MM.1S (cell line): ENCODE measurements around the gene KCNIP4.

Source experiments
- DNase-seq: peaks from one replicate; pipeline ENCODE4 v3.0.0-alpha.2; 2015
- H2AFZ ChIP-seq: fragments of 300-600 bp; sonication (generic); 2 replicates; pipeline ENCODE4 v1.6.0; 2016; ENCODE audit warnings: antibody characterized with exemption, low read length
- H3F3A ChIP-seq: fragments of 300-600 bp; sonication (generic); 2 replicates; pipeline ENCODE4 v1.6.1; 2016; ENCODE audit warnings: mild to moderate bottlenecking, antibody characterized with exemption, low read length, moderate library complexity, mixed read lengths; ENCODE audit not compliant: insufficient read depth
- H3K27ac ChIP-seq: fragments of 300-600 bp; sonication (generic); 2 replicates; pipeline ENCODE4 v1.5.1; 2016; ENCODE audit warnings: mild to moderate bottlenecking, low read length
- H3K27me3 ChIP-seq: fragments of 300-600 bp; sonication (generic); replicated peaks from 2 replicates; pipeline ENCODE4 v1.6.0; 2016; ENCODE audit warnings: low read length; ENCODE audit not compliant: insufficient read depth
- H3K36me3 ChIP-seq: fragments of 300-600 bp; sonication (generic); replicated peaks from 2 replicates; pipeline ENCODE4 v1.6.1; 2016; ENCODE audit warnings: mild to moderate bottlenecking, low read length, mixed read lengths; ENCODE audit not compliant: insufficient read depth
- H3K4me1 ChIP-seq: fragments of 300-600 bp; sonication (generic); 2 replicates; pipeline ENCODE4 v1.6.1; 2016; ENCODE audit warnings: low read length, mixed read lengths
- H3K4me2 ChIP-seq: fragments of 300-600 bp; sonication (generic); 2 replicates; pipeline ENCODE4 v1.6.0; 2016; ENCODE audit warnings: low read depth, low read length
- H3K4me3 ChIP-seq: fragments of 300-600 bp; sonication (generic); 2 replicates; pipeline ENCODE4 v1.5.1; 2016; ENCODE audit warnings: low read length, mixed read lengths
- H3K79me2 ChIP-seq: fragments of 300-600 bp; sonication (generic); 2 replicates; pipeline ENCODE4 v1.6.1; 2016; ENCODE audit warnings: mixed run types, low read length, mixed read lengths
- H3K9ac ChIP-seq: fragments of 300-600 bp; sonication (generic); 2 replicates; pipeline ENCODE4 v1.6.1; 2016; ENCODE audit warnings: low read length, mixed read lengths
- H3K9me2 ChIP-seq: fragments of 300-600 bp; sonication (generic); replicated peaks from 2 replicates; pipeline ENCODE4 v1.6.1; 2016; ENCODE audit warnings: mild to moderate bottlenecking, low read length, mixed read lengths; ENCODE audit not compliant: insufficient read depth
- H3K9me3 ChIP-seq: fragments of 300-600 bp; sonication (generic); replicated peaks from 2 replicates; pipeline ENCODE4 v1.6.1; 2016; ENCODE audit warnings: mild to moderate bottlenecking, low read length, mixed read lengths; ENCODE audit not compliant: insufficient read depth
- H4K20me1 ChIP-seq: fragments of 300-600 bp; sonication (generic); 2 replicates; pipeline ENCODE4 v1.6.1; 2016; ENCODE audit warnings: mild to moderate bottlenecking, low read length, moderate library complexity, mixed read lengths; ENCODE audit not compliant: insufficient read depth
- EZH2 ChIP-seq: fragments of 300-600 bp; sonication (generic); optimal IDR thresholded peaks from 2 replicates; pipeline ENCODE3; 2017; ENCODE audit warnings: low read depth, mild to moderate bottlenecking, antibody characterized with exemption, low read length, mixed read lengths
- EZH2phosphoT487 ChIP-seq: fragments of 300-600 bp; sonication (generic); IDR thresholded peaks from 2 replicates; pipeline ENCODE4 v1.6.1; 2018; ENCODE audit warnings: antibody characterized with exemption, low read length
- TF ChIP-seq, protein P1 (sequence below): fragments of 300-600 bp; sonication (generic); IDR thresholded peaks from 2 replicates; pipeline ENCODE4 v1.5.1; 2016; ENCODE audit warnings: antibody characterized with exemption, low read length, mixed read lengths

The KCNIP4 gene

GRCh38 chr4:21964762-21965319 lies 16.3 kb upstream of the KCNIP4 start:
- Histone ChIP-seq H3K27ac (no peak overlapping the region), H3K4me3 (no peak overlapping the region), H3F3A (no peaks in the 10 kb centered on the region), H3K9me2 (no peaks in the 10 kb centered on the region), H2AFZ (no peak overlapping the region), H3K9me3 (no peaks in the 10 kb centered on the region), H3K79me2 (no peaks in the 10 kb centered on the region), H4K20me1 (no peaks in the 10 kb centered on the region), H3K9ac (no peak overlapping the region), H3K27me3 (no peaks in the 10 kb centered on the region), H3K4me2 (no peak overlapping the region), H3K4me1 (no peaks in the 10 kb centered on the region), H3K36me3 (no peaks in the 10 kb centered on the region)
- TF ChIP-seq EZH2phosphoT487 (no peak), EZH2 (no peak)
- TF ChIP-seq, protein P1, sequence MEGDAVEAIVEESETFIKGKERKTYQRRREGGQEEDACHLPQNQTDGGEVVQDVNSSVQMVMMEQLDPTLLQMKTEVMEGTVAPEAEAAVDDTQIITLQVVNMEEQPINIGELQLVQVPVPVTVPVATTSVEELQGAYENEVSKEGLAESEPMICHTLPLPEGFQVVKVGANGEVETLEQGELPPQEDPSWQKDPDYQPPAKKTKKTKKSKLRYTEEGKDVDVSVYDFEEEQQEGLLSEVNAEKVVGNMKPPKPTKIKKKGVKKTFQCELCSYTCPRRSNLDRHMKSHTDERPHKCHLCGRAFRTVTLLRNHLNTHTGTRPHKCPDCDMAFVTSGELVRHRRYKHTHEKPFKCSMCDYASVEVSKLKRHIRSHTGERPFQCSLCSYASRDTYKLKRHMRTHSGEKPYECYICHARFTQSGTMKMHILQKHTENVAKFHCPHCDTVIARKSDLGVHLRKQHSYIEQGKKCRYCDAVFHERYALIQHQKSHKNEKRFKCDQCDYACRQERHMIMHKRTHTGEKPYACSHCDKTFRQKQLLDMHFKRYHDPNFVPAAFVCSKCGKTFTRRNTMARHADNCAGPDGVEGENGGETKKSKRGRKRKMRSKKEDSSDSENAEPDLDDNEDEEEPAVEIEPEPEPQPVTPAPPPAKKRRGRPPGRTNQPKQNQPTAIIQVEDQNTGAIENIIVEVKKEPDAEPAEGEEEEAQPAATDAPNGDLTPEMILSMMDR = no peak
- no peak for DNase-seq

DNA sequence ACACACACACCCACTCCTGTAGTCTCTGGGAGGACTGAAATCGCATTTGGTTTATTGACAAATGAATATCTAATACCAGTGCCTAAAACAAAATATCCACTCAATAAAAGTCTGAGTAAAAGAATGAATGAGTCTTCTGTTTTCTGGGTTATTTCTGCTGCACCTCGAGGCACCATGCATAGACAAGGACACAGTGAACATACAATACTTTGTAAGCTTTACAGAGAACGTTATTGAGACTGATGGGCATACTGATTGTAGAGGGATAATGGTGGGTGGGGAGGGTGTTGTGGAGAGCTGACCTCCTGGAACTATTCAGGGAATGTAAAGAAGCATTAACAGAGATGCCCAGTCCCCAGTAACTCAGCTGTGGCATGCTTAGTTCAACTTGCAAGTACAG lies 14.1 kb upstream of the KCNIP4 start:
- no peaks in the 10 kb centered on the region for H3K9me3 ChIP-seq
- no peak overlapping the region for H2AFZ ChIP-seq
- H3K4me1 ChIP-seq = no peaks in the 10 kb centered on the region
- H3K27me3 ChIP-seq = no peaks in the 10 kb centered on the region
- H3K4me3 ChIP-seq = no peak overlapping the region
- no peaks in the 10 kb centered on the region for H4K20me1 ChIP-seq
- no peak for DNase-seq
- no peaks in the 10 kb centered on the region for H3K9me2 ChIP-seq
- no peak overlapping the region for H3K9ac ChIP-seq
- TF ChIP-seq EZH2phosphoT487 (no peak), EZH2 (no peak)
- TF ChIP-seq, protein P1 = no peak
- no peak overlapping the region for H3K27ac ChIP-seq
- no peaks in the 10 kb centered on the region for H3F3A ChIP-seq
- H3K79me2 ChIP-seq = no peaks in the 10 kb centered on the region
- no peaks in the 10 kb centered on the region for H3K36me3 ChIP-seq
- no peak overlapping the region for H3K4me2 ChIP-seq

DNA sequence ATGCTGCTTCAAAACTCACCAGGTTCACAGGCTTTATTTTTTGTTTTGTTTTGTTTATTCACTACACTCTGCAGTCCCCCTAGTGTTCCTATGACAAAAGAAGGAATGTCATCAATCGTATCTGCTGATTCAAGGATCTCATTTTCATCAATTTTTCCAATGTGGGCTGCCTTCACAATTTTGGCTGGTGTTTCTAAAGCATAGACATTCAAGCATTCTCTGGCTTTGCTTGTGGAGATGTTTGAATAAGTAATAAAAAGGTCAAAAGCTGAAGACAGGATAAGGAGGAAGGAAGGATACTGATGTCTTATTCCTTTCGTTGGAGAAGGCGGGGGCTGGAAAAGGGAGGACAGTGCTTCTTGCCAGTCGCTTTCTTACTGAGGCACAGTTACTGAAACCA lies 12.2 kb upstream of the KCNIP4 start:
- no peaks in the 10 kb centered on the region for H3K79me2 ChIP-seq
- no peak overlapping the region for H3K4me3 ChIP-seq
- TF ChIP-seq EZH2phosphoT487 (no peak), EZH2 (no peak)
- TF ChIP-seq, protein P1 = no peak
- DNase-seq = no peak
- no peaks in the 10 kb centered on the region for H3K36me3 ChIP-seq
- no peak overlapping the region for H3K27ac ChIP-seq
- H3K9me2 ChIP-seq = no peaks in the 10 kb centered on the region
- no peaks in the 10 kb centered on the region for H3K9me3 ChIP-seq
- H3K27me3 ChIP-seq = no peaks in the 10 kb centered on the region
- H3K9ac ChIP-seq = no peak overlapping the region
- H3K4me1 ChIP-seq = no peaks in the 10 kb centered on the region
- H2AFZ ChIP-seq = no peak overlapping the region
- H3K4me2 ChIP-seq = no peak overlapping the region
- H3F3A ChIP-seq = no peaks in the 10 kb centered on the region
- no peaks in the 10 kb centered on the region for H4K20me1 ChIP-seq
